ENCODE data around the gene SNX15. TPM values are rescaled to one million over a fixed set of nuclear protein-coding genes. Genes with fewer than 3 reads are reported as not detected.

The SNX15 gene
- total RNA-seq, 2 donors from 2014 or later, result 20.7 to 22.7 TPM

DNA sequence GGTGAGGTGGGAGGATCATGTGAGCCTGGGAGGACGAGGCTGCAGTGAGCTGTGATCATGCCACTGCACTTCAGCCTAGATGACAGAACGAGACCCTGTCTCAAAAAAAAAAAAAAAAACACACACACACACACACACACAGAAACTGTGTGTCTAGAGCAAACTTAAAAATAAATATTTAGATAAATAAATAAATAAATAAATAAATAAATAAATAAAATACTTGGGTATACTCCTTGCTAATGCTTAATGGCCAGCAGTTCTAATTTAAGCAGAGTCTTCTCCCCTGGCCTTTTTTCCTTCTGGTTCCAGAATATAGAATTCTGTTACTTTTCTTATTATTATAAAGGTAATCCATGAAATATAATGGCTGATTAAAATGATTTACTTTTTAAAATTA is 18.4 kb upstream of the SNX15 start:
- no peak overlapping the region for H3K27ac ChIP-seq
- H3K36me3 ChIP-seq, result no peaks in the 10 kb centered on the region
- DNase-seq (ENCODE audit: low spot score) (no peak), ATAC-seq (ENCODE audit: insufficient number of reproducible peaks, low FRiP score, low read depth) (no peak)
- peaks cover 5 to 10% of the 10 kb centered on the region in 2 donors for H3K4me1 ChIP-seq (ENCODE audit: control insufficient read depth in 1 of 2, low read depth in 2 of 2)
- no peaks in the 10 kb centered on the region for H3K9me3 ChIP-seq
- no peak overlapping the region for H3K4me3 ChIP-seq
- no peaks in the 10 kb centered on the region for H3K27me3 ChIP-seq (replicated peaks; ENCODE audit: insufficient read depth)
- TF ChIP-seq, protein P1, sequence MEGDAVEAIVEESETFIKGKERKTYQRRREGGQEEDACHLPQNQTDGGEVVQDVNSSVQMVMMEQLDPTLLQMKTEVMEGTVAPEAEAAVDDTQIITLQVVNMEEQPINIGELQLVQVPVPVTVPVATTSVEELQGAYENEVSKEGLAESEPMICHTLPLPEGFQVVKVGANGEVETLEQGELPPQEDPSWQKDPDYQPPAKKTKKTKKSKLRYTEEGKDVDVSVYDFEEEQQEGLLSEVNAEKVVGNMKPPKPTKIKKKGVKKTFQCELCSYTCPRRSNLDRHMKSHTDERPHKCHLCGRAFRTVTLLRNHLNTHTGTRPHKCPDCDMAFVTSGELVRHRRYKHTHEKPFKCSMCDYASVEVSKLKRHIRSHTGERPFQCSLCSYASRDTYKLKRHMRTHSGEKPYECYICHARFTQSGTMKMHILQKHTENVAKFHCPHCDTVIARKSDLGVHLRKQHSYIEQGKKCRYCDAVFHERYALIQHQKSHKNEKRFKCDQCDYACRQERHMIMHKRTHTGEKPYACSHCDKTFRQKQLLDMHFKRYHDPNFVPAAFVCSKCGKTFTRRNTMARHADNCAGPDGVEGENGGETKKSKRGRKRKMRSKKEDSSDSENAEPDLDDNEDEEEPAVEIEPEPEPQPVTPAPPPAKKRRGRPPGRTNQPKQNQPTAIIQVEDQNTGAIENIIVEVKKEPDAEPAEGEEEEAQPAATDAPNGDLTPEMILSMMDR (IDR thresholded peaks at IDR 0.05), result no peak

DNA sequence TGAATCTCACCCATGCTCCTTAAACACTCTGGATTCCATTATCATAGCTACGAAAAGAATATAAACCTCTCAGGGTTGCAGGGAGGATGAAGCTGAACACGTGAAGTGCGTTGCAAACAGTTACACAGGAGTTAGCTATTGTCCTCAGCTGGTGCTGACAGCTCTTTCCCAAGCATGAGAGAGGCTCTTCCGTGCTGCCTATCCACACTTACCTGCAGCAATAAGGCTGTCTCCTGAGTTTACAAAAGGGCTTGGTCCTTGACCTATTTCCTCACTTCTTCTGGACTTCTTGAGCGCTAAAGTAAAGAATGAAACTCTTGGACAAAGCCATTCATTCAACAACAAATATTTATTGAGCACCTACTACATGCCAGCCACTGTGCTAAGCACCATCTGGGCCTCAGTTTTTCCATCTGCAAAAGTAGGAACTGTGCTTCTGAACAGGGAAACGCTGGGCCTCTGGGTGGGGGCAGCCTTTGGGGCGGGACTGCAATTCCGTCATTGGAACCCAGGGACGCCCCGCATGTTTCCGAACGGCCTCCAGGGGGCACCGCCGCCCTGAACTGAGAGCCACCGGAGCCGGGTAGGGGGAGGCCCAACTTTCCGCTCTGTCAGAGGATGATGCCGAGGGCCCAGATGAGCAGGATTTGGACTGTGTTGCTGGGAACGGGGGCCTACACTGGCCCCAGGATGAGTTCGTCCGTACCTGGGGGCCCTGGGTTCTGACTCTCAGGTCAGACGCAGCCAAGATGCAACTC is 13.9 kb upstream of the SNX15 start:
- no peaks in the 10 kb centered on the region for H3K9me3 ChIP-seq
- H3K36me3 ChIP-seq, result no peaks in the 10 kb centered on the region
- H3K4me3 ChIP-seq, result peak overlapping the region; percentile 81
- H3K27me3 ChIP-seq (replicated peaks; ENCODE audit: insufficient read depth), result no peaks in the 10 kb centered on the region
- H3K4me1 ChIP-seq (ENCODE audit: control insufficient read depth in 1 of 2, low read depth in 2 of 2), result peaks cover 12 to 21% of the 10 kb centered on the region in 2 donors
- H3K27ac ChIP-seq, result peak overlapping the region; percentile 95 to 100
- TF ChIP-seq, protein P1 (IDR thresholded peaks at IDR 0.05), result peak; percentile 71
- DNase-seq (ENCODE audit: low spot score) (peak; percentile 81), ATAC-seq (ENCODE audit: insufficient number of reproducible peaks, low FRiP score, low read depth) (peak; percentile 91)

DNA sequence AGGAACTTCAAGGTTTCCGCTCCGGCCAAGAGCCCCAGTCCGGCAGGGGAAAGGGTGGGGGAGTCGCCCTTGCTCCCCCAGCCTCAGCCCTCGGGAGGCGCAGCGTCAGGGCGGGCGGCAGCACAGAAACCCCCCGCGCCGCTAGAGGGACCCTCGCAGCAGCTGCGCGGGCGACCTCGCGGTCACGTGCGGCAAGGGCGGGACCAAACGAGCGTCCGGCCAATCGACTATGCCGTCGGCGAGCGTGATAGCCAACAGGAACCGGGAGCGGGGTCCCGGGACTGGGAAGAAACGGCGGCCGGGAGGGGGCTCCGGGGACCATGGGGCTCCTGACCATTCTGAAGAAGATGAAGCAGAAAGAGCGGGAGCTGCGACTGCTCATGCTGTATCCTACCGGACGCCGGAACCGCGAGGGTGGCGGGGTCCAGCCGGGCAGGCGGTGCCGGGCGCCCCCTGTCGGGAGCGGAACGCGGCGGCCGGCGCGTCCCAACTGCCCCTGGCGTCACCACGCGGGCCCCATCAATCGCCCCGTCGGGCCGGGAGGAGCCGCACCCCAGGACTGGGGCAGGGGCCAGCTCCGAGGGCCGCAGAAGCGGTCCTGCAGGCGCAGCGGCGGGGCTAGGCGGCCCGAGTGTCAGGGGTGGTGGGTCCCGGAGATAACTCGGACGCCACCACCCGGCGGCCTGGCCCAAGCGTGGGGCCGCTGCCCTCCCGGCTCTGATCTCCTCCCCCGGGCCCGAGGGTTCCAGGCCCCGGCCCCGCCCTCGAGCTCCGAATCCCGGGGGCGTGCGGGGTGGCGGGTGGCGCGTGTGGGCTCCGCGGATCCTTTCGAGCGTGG is 13.1 kb upstream of the SNX15 start, which contains the start of gene ARL2:
TSS of gene ARL2 (plus strand) at position 273 of the 838 bp plus-strand sequence. CDS start at position 321, 48 bp downstream.
- TF ChIP-seq, protein P1 (IDR thresholded peaks at IDR 0.05), result peak; percentile 89
- Histone ChIP-seq H3K4me1 (ENCODE audit: control insufficient read depth in 1 of 2, low read depth in 2 of 2) (peaks cover 12 to 21% of the 10 kb centered on the region in 2 donors), H3K27ac (peak within 1 kb of the TSS; percentile 95 to 100), H3K36me3 (peaks cover 4% of the 10 kb centered on the region), H3K9me3 (no peaks in the 10 kb centered on the region), H3K4me3 (peak within 1 kb of the TSS; percentile 81), H3K27me3 (replicated peaks; ENCODE audit: insufficient read depth) (no peaks in the 10 kb centered on the region)
- ATAC-seq (ENCODE audit: insufficient number of reproducible peaks, low FRiP score, low read depth) (peak; percentile 92), DNase-seq (ENCODE audit: low spot score) (peak; percentile 53)

DNA sequence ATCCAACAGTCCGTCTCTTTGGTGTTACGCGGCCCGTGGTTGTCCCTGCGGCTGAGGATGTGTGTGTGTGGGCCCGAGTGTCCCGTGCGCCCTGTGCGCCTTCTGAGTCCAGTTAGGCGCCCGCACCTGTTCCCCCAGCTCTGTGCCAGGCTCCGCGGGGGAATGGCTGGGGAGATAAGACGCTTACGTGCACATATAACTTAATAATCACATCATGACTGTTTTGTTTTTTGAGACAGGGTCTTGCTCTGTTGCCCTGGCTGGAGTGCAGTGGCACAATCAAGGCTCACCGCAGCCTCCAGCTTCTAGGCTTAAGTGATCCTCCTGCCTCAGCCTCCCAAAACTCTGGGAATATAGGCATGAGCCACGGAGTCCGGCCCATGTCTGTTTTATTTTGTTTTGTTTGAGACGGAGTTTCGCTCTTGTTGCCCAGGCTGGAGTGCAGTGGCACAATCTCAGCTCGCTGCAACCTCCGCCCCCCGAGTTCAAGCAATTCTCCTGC is 12.5 kb upstream of the SNX15 start:
- Histone ChIP-seq H3K27me3 (replicated peaks; ENCODE audit: insufficient read depth) (no peaks in the 10 kb centered on the region), H3K9me3 (no peaks in the 10 kb centered on the region), H3K4me3 (peak overlapping the region; percentile 81), H3K36me3 (peaks cover 8% of the 10 kb centered on the region), H3K4me1 (ENCODE audit: control insufficient read depth in 1 of 2, low read depth in 2 of 2) (peaks cover 12 to 21% of the 10 kb centered on the region in 2 donors), H3K27ac (peak overlapping the region; percentile 95 to 100)
- TF ChIP-seq, protein P1 (IDR thresholded peaks at IDR 0.05), result no peak
- DNase-seq (ENCODE audit: low spot score) (no peak), ATAC-seq (ENCODE audit: insufficient number of reproducible peaks, low FRiP score, low read depth) (no peak)

DNA sequence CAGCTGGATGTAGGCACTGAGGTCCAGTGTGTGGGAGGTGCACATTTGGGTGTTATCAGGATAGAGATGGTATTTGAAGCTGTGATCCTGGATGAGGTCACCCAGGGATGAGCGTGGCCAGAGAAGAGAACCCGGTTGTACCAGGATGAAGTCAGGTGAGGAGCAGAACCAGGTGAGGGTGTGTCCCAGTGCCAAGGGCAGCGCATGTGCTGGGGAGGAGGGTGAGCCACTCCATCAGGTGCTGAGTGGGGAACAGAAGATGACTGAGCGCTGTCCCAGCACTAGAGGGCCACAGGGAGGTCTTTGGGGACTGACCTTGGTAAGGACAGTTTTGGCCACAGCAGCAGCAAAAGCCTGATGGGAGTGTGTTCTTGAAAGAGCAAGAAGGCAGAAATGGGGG is 10.5 kb upstream of the SNX15 start:
- Histone ChIP-seq H3K27ac (no peak overlapping the region), H3K4me3 (no peak overlapping the region), H3K27me3 (replicated peaks; ENCODE audit: insufficient read depth) (no peaks in the 10 kb centered on the region), H3K36me3 (peaks cover 16% of the 10 kb centered on the region), H3K4me1 (ENCODE audit: control insufficient read depth in 1 of 2, low read depth in 2 of 2) (peaks cover 12 to 21% of the 10 kb centered on the region in 2 donors), H3K9me3 (no peaks in the 10 kb centered on the region)
- TF ChIP-seq, protein P1 (IDR thresholded peaks at IDR 0.05), result no peak
- ATAC-seq (ENCODE audit: insufficient number of reproducible peaks, low FRiP score, low read depth) (no peak), DNase-seq (ENCODE audit: low spot score) (no peak)
